Inferior parietal cortex (tissue), 1 donor: ENCODE data around the gene CAVIN1.
"Not testable (repeated sequence)": the region's sequence is repeated elsewhere in the genome, so short reads cannot be mapped to it uniquely, and the experiment has no call there.

ENCODE experiments used
- DNase-seq: peaks from one replicate; pipeline ENCODE4 v3.0.0-alpha.2; 2016; ENCODE audit errors: extremely low spot score

The CAVIN1 gene

GRCh38 chr17:42405076-42405475, 18.0 kb downstream of the CAVIN1 start:
- no peak for DNase-seq

GRCh38 chr17:42404326-42405055, 18.6 kb downstream of the CAVIN1 start:
- DNase-seq: no peak

- DNase-seq: no peak
Measured at GRCh38 chr17:42403150-42403549, 19.9 kb downstream of the CAVIN1 start.

- no peak for DNase-seq
Measured at GRCh38 chr17:42402117-42402516, 20.9 kb downstream of the CAVIN1 start.

- not testable (repeated sequence) for DNase-seq
Measured at GRCh38 chr17:42400844-42401375, 22.1 kb downstream of the CAVIN1 start.

GRCh38 chr17:42399948-42400843, 22.9 kb downstream of the CAVIN1 start:
- no peak for DNase-seq

- DNase-seq: no peak
Measured at GRCh38 chr17:42399121-42399520, 23.9 kb downstream of the CAVIN1 start.

- DNase-seq: not testable (repeated sequence)
Measured at GRCh38 chr17:42395601-42396000, 27.5 kb downstream of the CAVIN1 start.

GRCh38 chr17:42394838-42395237, 28.2 kb downstream of the CAVIN1 start:
- DNase-seq: no peak

GRCh38 chr17:42392692-42393415, 30.2 kb downstream of the CAVIN1 start:
- no peak for DNase-seq

GRCh38 chr17:42391439-42391838, 31.6 kb downstream of the CAVIN1 start:
- DNase-seq: not testable (repeated sequence)

GRCh38 chr17:42389899-42390298, 33.2 kb downstream of the CAVIN1 start:
- DNase-seq: no peak

GRCh38 chr17:42389135-42389417, 34.0 kb downstream of the CAVIN1 start:
- DNase-seq: no peak

- peak; percentile 100 for DNase-seq
Measured at GRCh38 chr17:42388381-42389134, 34.5 kb downstream of the CAVIN1 start, which contains the start of gene STAT3. Gene STAT3, minus strand, starts transcription at chr17:42388442. Its CDS starts 39,926 bp downstream, at chr17:42348516.

- DNase-seq: no peak
Measured at GRCh38 chr17:42387661-42388380, 35.2 kb downstream of the CAVIN1 start.

- DNase-seq: no peak
Measured at GRCh38 chr17:42386777-42387657, 36.0 kb downstream of the CAVIN1 start.

GRCh38 chr17:42381898-42382297, 41.2 kb downstream of the CAVIN1 start:
- no peak for DNase-seq

GRCh38 chr17:42380935-42381334, 42.1 kb downstream of the CAVIN1 start:
- no peak for DNase-seq

- DNase-seq: no peak
Measured at GRCh38 chr17:42378959-42379594, 44.0 kb downstream of the CAVIN1 start.
